Measurements from ENCODE around the gene ZBBX.
A peak's percentile ranks its signal among the peaks of the same experiment; 100 is the strongest.

ZBBX gene

DNA sequence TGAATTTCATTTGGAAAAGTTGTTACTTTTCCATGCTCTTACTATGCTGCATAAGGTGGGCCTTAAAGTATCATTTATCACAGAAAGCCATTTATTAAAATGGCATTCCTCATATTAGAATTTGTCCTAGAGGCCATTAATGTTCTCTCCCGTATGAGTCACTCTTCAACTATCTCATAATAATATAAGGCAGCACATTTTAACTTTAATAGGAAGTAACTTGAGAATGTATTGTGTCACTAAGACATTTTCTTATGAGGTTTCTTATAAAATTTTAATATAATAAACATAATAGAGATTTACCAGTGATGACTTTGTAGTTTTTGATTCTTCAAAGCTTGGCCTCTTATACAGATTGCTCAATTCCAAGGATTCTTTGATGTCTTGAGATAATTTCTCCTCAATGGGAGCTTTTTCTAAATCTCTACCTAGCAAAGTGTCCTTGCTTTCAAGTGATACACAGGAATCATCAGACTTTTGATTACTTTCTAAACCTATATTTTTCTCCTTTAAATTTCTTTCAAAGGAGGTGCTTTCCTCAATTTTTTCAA is 74.7 kb downstream of the ZBBX start:
- TF ChIP-seq CTCF (conservative IDR thresholded peaks at IDR 0.05), result no peak
- no peak for TF ChIP-seq ZFX (IDR thresholded peaks at IDR 0.05)

DNA sequence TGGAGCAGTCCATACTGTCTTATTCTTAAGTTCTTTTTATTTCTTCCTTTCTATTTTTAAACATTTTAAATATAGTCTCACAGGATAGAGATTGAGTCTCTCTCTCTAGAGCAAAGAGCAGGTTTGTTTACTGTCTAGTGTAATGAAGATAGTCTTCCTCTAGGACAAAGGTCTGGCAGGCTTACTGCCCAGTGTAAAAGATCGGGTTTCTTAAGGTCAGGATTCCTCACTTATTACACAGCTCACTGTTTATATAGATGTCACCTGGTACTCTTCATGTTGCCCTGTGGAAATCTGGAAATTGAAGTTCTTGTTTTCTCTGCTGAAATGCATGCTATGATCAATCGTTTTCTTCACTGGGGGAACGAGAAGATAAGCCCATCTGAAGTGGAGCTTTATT is 76.0 kb downstream of the ZBBX start:
- H3K27ac ChIP-seq, result no peak overlapping the region
- peak; percentile 8; the same call in 1 of the 2 replicates for TF ChIP-seq CTCF (conservative IDR thresholded peaks at IDR 0.05)
- no peak for TF ChIP-seq ZFX (IDR thresholded peaks at IDR 0.05)

More for the DNA sequence above, 74.7 kb downstream of the ZBBX start:
- H3K27ac ChIP-seq, result no peak overlapping the region

GRCh38 chr3:167302678-167303077 is 77.4 kb downstream of the ZBBX start:
- no peak overlapping the region for H3K27ac ChIP-seq
- TF ChIP-seq ZFX (IDR thresholded peaks at IDR 0.05) (no peak), CTCF (conservative IDR thresholded peaks at IDR 0.05) (no peak)

GRCh38 chr3:167300207-167300606 is 79.9 kb downstream of the ZBBX start:
- no peak overlapping the region for H3K27ac ChIP-seq
- TF ChIP-seq CTCF (conservative IDR thresholded peaks at IDR 0.05) (no peak), ZFX (IDR thresholded peaks at IDR 0.05) (no peak)

- no peak overlapping the region for H3K27ac ChIP-seq
- no peak for TF ChIP-seq ZFX (IDR thresholded peaks at IDR 0.05)
- no peak for TF ChIP-seq CTCF (conservative IDR thresholded peaks at IDR 0.05)
Measured at GRCh38 chr3:167289435-167289834, 90.7 kb downstream of the ZBBX start.

DNA sequence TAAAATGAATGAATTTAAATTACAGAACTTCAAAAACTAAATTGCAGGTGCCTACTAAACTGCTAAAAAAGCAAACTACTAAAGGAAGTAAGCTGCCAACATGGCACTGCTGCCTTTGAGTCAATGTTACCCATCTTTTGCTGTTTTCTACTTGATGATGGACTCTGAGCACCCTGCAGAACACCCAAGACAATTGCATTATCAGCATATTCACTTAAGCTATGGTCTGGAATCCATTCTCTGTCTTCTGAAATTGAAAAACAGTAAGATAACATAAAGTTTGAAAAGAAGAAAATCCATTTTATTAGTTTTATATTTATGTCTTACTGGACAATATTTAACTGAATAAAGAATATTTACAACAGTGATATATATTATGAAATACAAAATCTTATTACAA is 91.4 kb downstream of the ZBBX start:
- TF ChIP-seq CTCF (conservative IDR thresholded peaks at IDR 0.05), result no peak
- TF ChIP-seq ZFX (IDR thresholded peaks at IDR 0.05), result no peak
- no peak overlapping the region for H3K27ac ChIP-seq

- no peak overlapping the region for H3K27ac ChIP-seq
- TF ChIP-seq CTCF (conservative IDR thresholded peaks at IDR 0.05) (no peak), ZFX (IDR thresholded peaks at IDR 0.05) (no peak)
Measured at GRCh38 chr3:167287308-167287707, 92.8 kb downstream of the ZBBX start.
